ENCODE data around the gene COX8C. TPM values are rescaled to one million over a fixed set of nuclear protein-coding genes. Genes with fewer than 3 reads are reported as not detected.

The COX8C gene
- total and polyA plus RNA-seq, 2 experiments from 2014 or later: 0.73 TPM; not detected in 1

DNA sequence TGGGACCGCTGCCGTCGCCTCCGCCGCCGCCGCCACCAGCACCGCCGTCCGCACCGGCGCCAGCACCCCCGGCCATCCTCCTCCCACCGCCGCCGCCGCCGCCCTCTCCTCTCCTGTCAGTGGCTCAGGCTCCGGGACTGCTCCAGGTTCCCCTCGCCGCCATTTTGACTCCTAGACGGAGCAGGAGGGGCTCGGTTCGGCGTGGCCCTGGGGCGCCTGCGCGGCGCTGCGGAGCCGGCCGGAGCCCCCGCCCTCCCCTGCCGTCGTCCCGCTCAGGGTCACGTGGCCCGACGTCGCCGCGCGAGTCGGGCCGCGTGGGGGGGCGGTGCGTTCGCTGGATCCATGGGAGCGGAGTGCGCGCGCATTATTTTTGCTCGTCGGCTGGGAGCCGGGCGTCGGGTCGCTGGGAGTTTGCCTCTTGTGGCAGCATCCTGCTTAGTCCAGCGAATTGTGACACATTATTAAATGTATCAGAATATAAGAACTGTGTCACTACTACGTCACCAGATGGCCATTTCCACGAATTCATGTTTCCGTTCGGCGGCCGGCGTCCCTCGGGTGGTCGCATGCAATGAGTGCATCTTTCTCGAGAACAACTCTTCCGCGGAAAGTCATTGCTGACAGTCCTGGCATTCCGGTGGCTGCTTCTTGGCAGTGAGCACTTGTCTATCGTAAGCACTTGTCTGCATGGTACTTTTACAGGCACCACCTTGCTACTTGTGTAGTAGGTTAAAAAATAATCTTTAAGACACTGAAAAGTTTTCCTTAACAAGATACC, 13.9 kb upstream of the COX8C start, which contains the start of gene BTBD7:
BTBD7 (minus strand) TSS at position 184 of the 778 bp plus-strand sequence. CDS start 36,985 bp downstream, outside the sequence.
- peak; percentile 97 for DNase-seq (ENCODE audit: low spot score)
- peaks cover 42% of the 10 kb centered on the region for H3K79me2 ChIP-seq (replicated peaks; ENCODE audit: insufficient read depth)
- Mint-ChIP-seq H3K9me3 (peaks cover 22% of the 10 kb centered on the region), H3K4me1 (peaks cover 40% of the 10 kb centered on the region), H3K36me3 (ENCODE audit: low read depth) (peaks cover 26% of the 10 kb centered on the region), H3K27ac (peak within 1 kb of the TSS; percentile 86), H3K27me3 (ENCODE audit: insufficient read depth, low read depth, poor library complexity) (peaks cover 13% of the 10 kb centered on the region), H3K4me3 (peak within 1 kb of the TSS; percentile 93)
- H3K9me2 ChIP-seq (ENCODE audit: insufficient read depth): no peaks in the 10 kb centered on the region
- H3F3A ChIP-seq (replicated peaks; ENCODE audit: low read depth): 0 out of 2 replicates have a peak, but pooled peaks cover 4% of the 10 kb centered on the region
- TF ChIP-seq ZNF331 (CRISPR knock-in tag; IDR thresholded peaks at IDR 0.05; ENCODE audit: low read depth): no peak
- TF ChIP-seq EZH2phosphoT487 (IDR thresholded peaks at IDR 0.05; ENCODE audit: unreplicated experiment): no peak
- TF ChIP-seq STAT1 (IDR thresholded peaks at IDR 0.05; ENCODE audit: unreplicated experiment): no peak
- TF ChIP-seq ZNF462 (CRISPR knock-in tag; IDR thresholded peaks at IDR 0.05): no peak
- TF ChIP-seq, protein P1, sequence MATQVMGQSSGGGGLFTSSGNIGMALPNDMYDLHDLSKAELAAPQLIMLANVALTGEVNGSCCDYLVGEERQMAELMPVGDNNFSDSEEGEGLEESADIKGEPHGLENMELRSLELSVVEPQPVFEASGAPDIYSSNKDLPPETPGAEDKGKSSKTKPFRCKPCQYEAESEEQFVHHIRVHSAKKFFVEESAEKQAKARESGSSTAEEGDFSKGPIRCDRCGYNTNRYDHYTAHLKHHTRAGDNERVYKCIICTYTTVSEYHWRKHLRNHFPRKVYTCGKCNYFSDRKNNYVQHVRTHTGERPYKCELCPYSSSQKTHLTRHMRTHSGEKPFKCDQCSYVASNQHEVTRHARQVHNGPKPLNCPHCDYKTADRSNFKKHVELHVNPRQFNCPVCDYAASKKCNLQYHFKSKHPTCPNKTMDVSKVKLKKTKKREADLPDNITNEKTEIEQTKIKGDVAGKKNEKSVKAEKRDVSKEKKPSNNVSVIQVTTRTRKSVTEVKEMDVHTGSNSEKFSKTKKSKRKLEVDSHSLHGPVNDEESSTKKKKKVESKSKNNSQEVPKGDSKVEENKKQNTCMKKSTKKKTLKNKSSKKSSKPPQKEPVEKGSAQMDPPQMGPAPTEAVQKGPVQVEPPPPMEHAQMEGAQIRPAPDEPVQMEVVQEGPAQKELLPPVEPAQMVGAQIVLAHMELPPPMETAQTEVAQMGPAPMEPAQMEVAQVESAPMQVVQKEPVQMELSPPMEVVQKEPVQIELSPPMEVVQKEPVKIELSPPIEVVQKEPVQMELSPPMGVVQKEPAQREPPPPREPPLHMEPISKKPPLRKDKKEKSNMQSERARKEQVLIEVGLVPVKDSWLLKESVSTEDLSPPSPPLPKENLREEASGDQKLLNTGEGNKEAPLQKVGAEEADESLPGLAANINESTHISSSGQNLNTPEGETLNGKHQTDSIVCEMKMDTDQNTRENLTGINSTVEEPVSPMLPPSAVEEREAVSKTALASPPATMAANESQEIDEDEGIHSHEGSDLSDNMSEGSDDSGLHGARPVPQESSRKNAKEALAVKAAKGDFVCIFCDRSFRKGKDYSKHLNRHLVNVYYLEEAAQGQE (IDR thresholded peaks at IDR 0.05; ENCODE audit: unreplicated experiment): no peak
- TF ChIP-seq CTCF (conservative IDR thresholded peaks at IDR 0.05; ENCODE audit: low read depth in 2 of 2): no peak
- no peak for TF ChIP-seq ZNF114 (CRISPR knock-in tag; IDR thresholded peaks at IDR 0.05)
- no peak for TF ChIP-seq NANOG (IDR thresholded peaks at IDR 0.05; ENCODE audit: borderline replicate concordance)
- TF ChIP-seq ETS1 (IDR thresholded peaks at IDR 0.05): no peak
- TF ChIP-seq CREB1 (CRISPR knock-in tag; IDR thresholded peaks at IDR 0.05; ENCODE audit: low read depth): peak; percentile 77
- TF ChIP-seq POLR2AphosphoS5 (IDR thresholded peaks at IDR 0.05; ENCODE audit: low read depth): peak; percentile 74
- no peak for TF ChIP-seq JUNB (IDR thresholded peaks at IDR 0.05; ENCODE audit: unreplicated experiment)
- no peak for TF ChIP-seq EZH2 (IDR thresholded peaks at IDR 0.05; ENCODE audit: low read depth, unreplicated experiment)
- H3K27me3 ChIP-seq (ENCODE audit: insufficient read depth): no peaks in the 10 kb centered on the region
- peak within 1 kb of the TSS; percentile 93 for H3K4me2 ChIP-seq
- peaks cover 10% of the 10 kb centered on the region for H3K36me3 ChIP-seq (ENCODE audit: insufficient read depth)
- peak; percentile 88 for ATAC-seq
- H3K4me1 ChIP-seq (ENCODE audit: insufficient read depth): peaks cover 28% of the 10 kb centered on the region; the same call in 1 of the 2 replicates
- peak within 1 kb of the TSS; percentile 85 for H2AFZ ChIP-seq
- peaks cover 35% of the 10 kb centered on the region for H4K20me1 ChIP-seq (replicated peaks; ENCODE audit: insufficient read depth)
- H3K27ac ChIP-seq (ENCODE audit: low read depth): peak within 1 kb of the TSS; percentile 86
- H3K4me3 ChIP-seq: peak within 1 kb of the TSS; percentile 87

Data from GM23338 (cell line).